DMS79 treated with DMSO at 0.1 percent for 48 hours (cell line): ENCODE measurements around the gene TMEM176A.
A peak's percentile ranks its signal among the peaks of the same experiment; 100 is the strongest.
"Not testable (repeated sequence)": the region's sequence is repeated elsewhere in the genome, so short reads cannot be mapped to it uniquely, and the experiment has no call there.

Source experiments
- DNase-seq: peaks from one replicate; lab custom pipeline; 2025; lab: John Stamatoyannopoulos, UW

TMEM176A gene

GRCh38 chr7:150800581-150801241 lies at the start of gene TMEM176A:
Gene TMEM176A, plus strand, starts transcription at chr7:150800769. Its CDS starts 782 bp downstream, at chr7:150801551.
- no peak for DNase-seq

GRCh38 chr7:150751702-150752101 lies 48.9 kb upstream of the TMEM176A start:
- no peak for DNase-seq

GRCh38 chr7:150753239-150753638 lies 47.3 kb upstream of the TMEM176A start:
- no peak for DNase-seq

- no peak for DNase-seq
Measured at GRCh38 chr7:150753826-150754603, 46.6 kb upstream of the TMEM176A start.

GRCh38 chr7:150754951-150755350 lies 45.6 kb upstream of the TMEM176A start:
- no peak for DNase-seq

GRCh38 chr7:150755473-150756099 lies 45.0 kb upstream of the TMEM176A start:
- DNase-seq: no peak

- no peak for DNase-seq
Measured at GRCh38 chr7:150756166-150756565, 44.4 kb upstream of the TMEM176A start.

GRCh38 chr7:150756858-150757257 lies 43.7 kb upstream of the TMEM176A start:
- DNase-seq: no peak

GRCh38 chr7:150759479-150759878 lies 41.1 kb upstream of the TMEM176A start:
- no peak for DNase-seq

GRCh38 chr7:150766334-150766709 lies 34.2 kb upstream of the TMEM176A start:
- DNase-seq: no peak

GRCh38 chr7:150769768-150770167 lies 30.8 kb upstream of the TMEM176A start:
- no peak for DNase-seq

- DNase-seq: not testable (repeated sequence)
Measured at GRCh38 chr7:150774131-150774530, 26.4 kb upstream of the TMEM176A start.

- DNase-seq: no peak
Measured at GRCh38 chr7:150778014-150778737, 22.4 kb upstream of the TMEM176A start.

- DNase-seq: peak; percentile 76
Measured at GRCh38 chr7:150778738-150779301, 21.7 kb upstream of the TMEM176A start.

GRCh38 chr7:150780292-150780691 lies 20.3 kb upstream of the TMEM176A start:
- no peak for DNase-seq

GRCh38 chr7:150781103-150781502 lies 19.5 kb upstream of the TMEM176A start:
- no peak for DNase-seq

GRCh38 chr7:150781961-150782360 lies 18.6 kb upstream of the TMEM176A start:
- no peak for DNase-seq

GRCh38 chr7:150784120-150784736 lies 16.3 kb upstream of the TMEM176A start:
- no peak for DNase-seq

GRCh38 chr7:150784954-150785353 lies 15.6 kb upstream of the TMEM176A start:
- DNase-seq: no peak

GRCh38 chr7:150787321-150788281 lies 13.0 kb upstream of the TMEM176A start:
- DNase-seq: no peak
